Breast epithelium (tissue), 3 donors: ENCODE measurements around the gene ABCA13.

Experiments
- CTCF ChIP-seq, 3 donors: fragments of 450-650 bp; IDR thresholded peaks; one replicate each; pipeline ENCODE4 v1.5.1; 2016 to 2017; ENCODE audit warnings: antibody characterized with exemption in 3 of 3, mild to moderate bottlenecking in 3 of 3, moderate library complexity in 3 of 3
- POLR2A ChIP-seq: fragments of 450-650 bp; IDR thresholded peaks from one replicate; pipeline ENCODE4 v1.6.1; 2016; ENCODE audit warnings: antibody characterized with exemption, mild to moderate bottlenecking, moderate library complexity
- POLR2AphosphoS5 ChIP-seq, 3 donors: sonication (generic); formaldehyde crosslinking; IDR thresholded peaks; one replicate each; pipeline ENCODE4 v1.6.1; 2017; ENCODE audit warnings: antibody characterized with exemption in 3 of 3

GRCh38 chr7:48307041-48307714, 135.9 kb downstream of the ABCA13 start:
- TF ChIP-seq POLR2A (no peak), CTCF (IDR thresholded peaks at IDR 0.05) (no peak), POLR2AphosphoS5 (IDR thresholded peaks at IDR 0.05) (no peak)
